Progenitor cell of endocrine pancreas (in vitro differentiated cells): ENCODE data around the gene MSN. TPM values are rescaled to one million over a fixed set of nuclear protein-coding genes. Genes with fewer than 3 reads are reported as not detected.

Experiments
- DNase-seq: peaks from one replicate; pipeline ENCODE4 v3.0.0; 2021; ENCODE audit warnings: low spot score; ENCODE audit not compliant: unreplicated experiment
- H3K27ac Mint-ChIP-seq: 2 replicates; pipeline ENCODE4 v1.8.0; 2021; ENCODE audit warnings: mild to moderate bottlenecking, moderate library complexity, mixed read lengths
- H3K27me3 Mint-ChIP-seq: 2 replicates; pipeline ENCODE4 v1.8.0; 2021; ENCODE audit warnings: mixed read lengths
- H3K36me3 Mint-ChIP-seq: 2 replicates; pipeline ENCODE4 v1.8.0; 2022; ENCODE audit warnings: mixed read lengths; ENCODE audit not compliant: insufficient read depth
- H3K4me1 Mint-ChIP-seq: 2 replicates; pipeline ENCODE4 v1.8.0; 2021; ENCODE audit warnings: low read depth, mixed read lengths
- H3K4me3 Mint-ChIP-seq: 2 replicates; pipeline ENCODE4 v1.8.0; 2021; ENCODE audit warnings: low read depth, mild to moderate bottlenecking, moderate library complexity, mixed read lengths
- H3K9me3 Mint-ChIP-seq: 2 replicates; pipeline ENCODE4 v1.8.0; 2021; ENCODE audit warnings: low read depth, mixed read lengths
- total RNA-seq: library from RNA; stranded (reverse); gene quantifications from 2 replicates; pipeline ENCODE4 v1.2.1, GENCODE V29; 2021
- TF ChIP-seq, protein P1 (sequence below): fragments of 200-600 bp; sonication (generic); IDR thresholded peaks from one replicate; pipeline ENCODE4 v1.5.0; 2021; ENCODE audit warnings: antibody characterized with exemption, mild to moderate bottlenecking; ENCODE audit not compliant: unreplicated experiment

The MSN gene
- total RNA-seq, 1 donor from 2014 or later, result 28.8 TPM

- H3K4me1 Mint-ChIP-seq, result peaks cover 3% of the 10 kb centered on the region
- H3K27ac Mint-ChIP-seq, result no peak overlapping the region
- TF ChIP-seq, protein P1, sequence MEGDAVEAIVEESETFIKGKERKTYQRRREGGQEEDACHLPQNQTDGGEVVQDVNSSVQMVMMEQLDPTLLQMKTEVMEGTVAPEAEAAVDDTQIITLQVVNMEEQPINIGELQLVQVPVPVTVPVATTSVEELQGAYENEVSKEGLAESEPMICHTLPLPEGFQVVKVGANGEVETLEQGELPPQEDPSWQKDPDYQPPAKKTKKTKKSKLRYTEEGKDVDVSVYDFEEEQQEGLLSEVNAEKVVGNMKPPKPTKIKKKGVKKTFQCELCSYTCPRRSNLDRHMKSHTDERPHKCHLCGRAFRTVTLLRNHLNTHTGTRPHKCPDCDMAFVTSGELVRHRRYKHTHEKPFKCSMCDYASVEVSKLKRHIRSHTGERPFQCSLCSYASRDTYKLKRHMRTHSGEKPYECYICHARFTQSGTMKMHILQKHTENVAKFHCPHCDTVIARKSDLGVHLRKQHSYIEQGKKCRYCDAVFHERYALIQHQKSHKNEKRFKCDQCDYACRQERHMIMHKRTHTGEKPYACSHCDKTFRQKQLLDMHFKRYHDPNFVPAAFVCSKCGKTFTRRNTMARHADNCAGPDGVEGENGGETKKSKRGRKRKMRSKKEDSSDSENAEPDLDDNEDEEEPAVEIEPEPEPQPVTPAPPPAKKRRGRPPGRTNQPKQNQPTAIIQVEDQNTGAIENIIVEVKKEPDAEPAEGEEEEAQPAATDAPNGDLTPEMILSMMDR, result no peak
- H3K36me3 Mint-ChIP-seq, result no peaks in the 10 kb centered on the region
- no peaks in the 10 kb centered on the region for H3K27me3 Mint-ChIP-seq
- DNase-seq, result no peak
- H3K9me3 Mint-ChIP-seq, result peaks cover 24% of the 10 kb centered on the region
- H3K4me3 Mint-ChIP-seq, result peak overlapping the region; percentile 67
Observed at GRCh38 chrX:65667157-65667502, 324 bp upstream of the MSN start.

DNA sequence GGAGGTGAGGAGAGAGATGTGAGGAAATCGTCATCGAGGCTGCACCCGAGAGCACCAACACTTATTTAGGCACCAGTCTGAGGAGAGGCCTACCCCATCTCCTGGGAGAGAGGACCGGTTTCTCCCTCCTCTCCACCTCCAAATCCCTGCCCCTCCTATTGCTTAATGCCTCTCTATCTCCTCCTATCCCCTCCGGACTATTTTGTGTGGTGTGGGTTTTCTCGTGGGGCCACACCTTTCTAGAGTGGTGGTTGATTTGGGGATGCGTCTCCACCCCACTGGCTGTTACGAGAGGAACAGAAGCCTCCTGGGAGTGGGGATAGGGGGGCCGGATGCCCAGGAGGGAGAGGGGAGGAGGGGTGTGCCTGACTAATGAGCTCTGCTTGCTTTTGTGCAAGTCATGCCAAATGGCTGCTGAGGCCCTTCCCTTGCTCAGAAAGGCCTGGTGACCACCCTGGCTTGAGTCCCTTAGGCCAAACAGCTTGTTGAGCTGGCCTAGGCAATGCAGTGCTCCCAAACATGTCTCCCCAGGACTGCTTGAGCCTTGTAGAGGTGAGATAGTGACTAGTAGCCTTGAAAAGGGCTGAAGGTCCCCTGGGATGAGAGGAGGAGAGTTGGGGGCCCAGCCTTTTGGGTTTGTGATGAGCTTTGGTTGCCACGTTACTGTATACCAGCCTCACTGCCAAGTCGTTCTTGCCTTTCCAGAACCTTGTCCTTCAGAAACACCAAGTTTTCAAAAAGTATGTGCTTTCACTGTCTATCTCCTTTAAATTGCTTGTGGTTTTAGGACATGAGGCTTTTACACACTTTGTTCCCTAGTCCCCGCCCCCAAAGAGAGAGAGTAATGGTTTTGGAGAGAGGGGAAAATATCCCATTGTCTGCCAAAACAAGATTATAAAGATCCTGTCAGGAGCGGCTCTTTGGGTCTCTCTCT is 1.2 kb downstream of the MSN start:
- TF ChIP-seq, protein P1, result no peak
- no peak overlapping the region for H3K27ac Mint-ChIP-seq
- H3K4me1 Mint-ChIP-seq, result peaks cover 3% of the 10 kb centered on the region
- DNase-seq, result no peak
- no peaks in the 10 kb centered on the region for H3K27me3 Mint-ChIP-seq
- H3K9me3 Mint-ChIP-seq, result peaks cover 18% of the 10 kb centered on the region
- peak overlapping the region; percentile 70 for H3K4me3 Mint-ChIP-seq
- H3K36me3 Mint-ChIP-seq, result no peaks in the 10 kb centered on the region

GRCh38 chrX:65671286-65671685 is 3.8 kb downstream of the MSN start:
- TF ChIP-seq, protein P1, result no peak
- peaks cover 3% of the 10 kb centered on the region for H3K4me1 Mint-ChIP-seq
- no peak overlapping the region for H3K27ac Mint-ChIP-seq
- H3K36me3 Mint-ChIP-seq, result no peaks in the 10 kb centered on the region
- H3K9me3 Mint-ChIP-seq, result peaks cover 24% of the 10 kb centered on the region
- no peak overlapping the region for H3K4me3 Mint-ChIP-seq
- H3K27me3 Mint-ChIP-seq, result no peaks in the 10 kb centered on the region
- DNase-seq, result no peak

DNA sequence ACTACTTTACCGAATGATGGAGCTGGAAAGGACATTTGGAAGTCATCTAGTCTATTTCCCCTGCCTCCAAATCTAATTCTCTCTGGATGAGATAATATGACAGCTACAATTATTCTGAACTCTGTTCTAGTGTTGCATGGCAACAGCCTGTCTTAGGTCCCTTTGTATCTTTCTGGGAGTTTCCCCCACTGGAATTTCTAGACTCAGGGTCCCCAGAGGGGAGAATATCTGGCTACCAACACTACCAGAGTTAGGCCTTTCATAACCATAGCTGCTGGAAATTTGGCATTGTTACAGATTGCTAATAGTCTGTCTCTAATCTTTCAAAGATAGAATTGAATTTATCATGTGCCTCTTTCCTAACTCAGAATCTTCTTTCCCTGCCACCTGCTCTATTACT is 4.5 kb downstream of the MSN start:
- peaks cover 20% of the 10 kb centered on the region for H3K9me3 Mint-ChIP-seq
- DNase-seq, result no peak
- no peak overlapping the region for H3K27ac Mint-ChIP-seq
- no peak overlapping the region for H3K4me3 Mint-ChIP-seq
- TF ChIP-seq, protein P1, result no peak
- peaks cover 3% of the 10 kb centered on the region for H3K4me1 Mint-ChIP-seq
- H3K36me3 Mint-ChIP-seq, result no peaks in the 10 kb centered on the region
- H3K27me3 Mint-ChIP-seq, result no peaks in the 10 kb centered on the region

DNA sequence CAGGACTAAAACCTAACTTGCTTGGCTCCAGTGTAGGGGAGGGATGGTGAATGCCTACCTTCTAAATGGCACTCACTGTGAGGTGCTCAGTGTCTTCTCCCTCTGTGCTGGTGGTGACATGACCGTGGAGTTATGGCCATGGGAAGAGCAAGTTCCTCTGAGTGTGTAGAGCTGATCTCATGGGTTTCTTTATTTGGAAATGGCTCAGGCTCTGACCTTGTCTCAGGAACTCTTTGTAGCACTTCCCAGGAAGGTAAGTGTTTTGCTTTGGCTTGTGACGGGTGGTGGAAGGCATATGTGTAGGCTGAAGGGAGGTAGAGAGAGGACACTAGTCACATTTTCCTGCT is 6.4 kb downstream of the MSN start:
- Mint-ChIP-seq H3K27me3 (no peaks in the 10 kb centered on the region), H3K4me3 (no peak overlapping the region)

More for the DNA sequence above, 6.4 kb downstream of the MSN start:
- Mint-ChIP-seq H3K36me3 (no peaks in the 10 kb centered on the region), H3K27ac (no peak overlapping the region), H3K9me3 (peaks cover 18% of the 10 kb centered on the region), H3K4me1 (peaks cover 3% of the 10 kb centered on the region)
- DNase-seq, result no peak
- TF ChIP-seq, protein P1, result no peak
